BJ (cell line): ENCODE measurements around the gene LRG1. TPM values are rescaled to one million over a fixed set of nuclear protein-coding genes. Genes with fewer than 3 reads are reported as not detected.
"Not testable (repeated sequence)": the region's sequence is repeated elsewhere in the genome, so short reads cannot be mapped to it uniquely, and the experiment has no call there.

Source experiments
- CTCF ChIA-PET: fragments of 350-600 bp; formaldehyde crosslinking; extraction: SDS; loops from one replicate; lab custom pipeline; 2021; ENCODE audit warnings: antibody characterized with exemption, inconsistent platforms; lab: Yijun Ruan, JAX
- POLR2A ChIA-PET: fragments of 300-600 bp; sonication (Branson Sonifier 250); formaldehyde crosslinking; extraction: SDS; loops from one replicate; lab custom pipeline; 2021; ENCODE audit warnings: antibody characterized with exemption; lab: Charles Lee
- DNase-seq: peaks from one replicate; pipeline ENCODE4 v3.0.0-alpha.2; 2011; ENCODE audit warnings: low read depth
- H3K27me3 ChIP-seq: 2 replicates; pipeline ENCODE4 v1.6.0; 2011; ENCODE audit warnings: low read length; ENCODE audit not compliant: control insufficient read depth, insufficient read depth
- H3K36me3 ChIP-seq: 2 replicates; pipeline ENCODE4 v1.5.1; 2011; ENCODE audit warnings: low read length; ENCODE audit not compliant: control insufficient read depth, insufficient read depth
- H3K4me3 ChIP-seq: 2 replicates; pipeline ENCODE4 v1.5.1; 2011; ENCODE audit warnings: low read depth, mild to moderate bottlenecking, control low read depth, low read length
- polyA plus RNA-seq: library from polyadenylated mRNA; depleted of rRNA; stranded (reverse); fragments of >200 nt; gene quantifications from 2 replicates; pipeline ENCODE4 v1.2.3, GENCODE V29; 2011
- TF ChIP-seq, protein P1 (sequence below): IDR thresholded peaks from 2 replicates; pipeline ENCODE4 v1.5.1; 2011; ENCODE audit warnings: low read depth, mild to moderate bottlenecking, control low read depth, inconsistent platforms, low read length, moderate library complexity; ENCODE audit not compliant: insufficient read depth

The LRG1 gene
- polyA plus RNA-seq, 1 experiment: 0.02 TPM

DNA sequence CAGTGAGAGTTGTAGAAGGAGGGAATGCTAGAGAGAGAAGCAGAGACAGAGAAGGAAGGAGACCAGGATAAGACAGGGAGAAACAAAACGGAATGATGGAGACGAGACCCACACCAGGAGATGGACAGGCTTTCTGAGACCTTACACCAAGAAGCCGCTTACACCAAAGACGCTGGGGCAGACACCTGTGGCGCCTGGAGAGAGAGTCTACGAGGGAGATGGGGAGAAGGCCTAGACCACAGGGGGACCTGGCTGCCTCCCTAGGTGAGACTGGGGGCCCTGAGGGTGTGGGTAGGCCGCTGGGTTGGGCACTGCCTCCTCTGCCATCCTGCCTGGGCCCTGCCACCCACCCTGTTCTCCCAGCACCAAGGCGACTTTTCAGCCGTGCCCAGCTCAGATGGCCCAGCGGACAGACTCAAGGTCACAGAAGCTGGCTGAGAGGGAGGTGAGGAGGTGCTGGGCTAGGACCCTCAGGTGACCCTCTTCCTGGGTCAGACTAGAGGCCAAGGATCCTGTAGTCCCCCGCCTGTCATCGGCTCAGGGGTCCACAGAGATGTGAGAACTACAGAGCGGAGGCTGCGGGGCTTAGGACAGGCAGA, 9.8 kb downstream of the LRG1 start:
- ChIA-PET CTCF (no interaction called here), POLR2A (no interaction called here)
- DNase-seq: no peak
- H3K4me3 ChIP-seq: no peak overlapping the region
- no peaks in the 10 kb centered on the region for H3K36me3 ChIP-seq
- TF ChIP-seq, protein P1, sequence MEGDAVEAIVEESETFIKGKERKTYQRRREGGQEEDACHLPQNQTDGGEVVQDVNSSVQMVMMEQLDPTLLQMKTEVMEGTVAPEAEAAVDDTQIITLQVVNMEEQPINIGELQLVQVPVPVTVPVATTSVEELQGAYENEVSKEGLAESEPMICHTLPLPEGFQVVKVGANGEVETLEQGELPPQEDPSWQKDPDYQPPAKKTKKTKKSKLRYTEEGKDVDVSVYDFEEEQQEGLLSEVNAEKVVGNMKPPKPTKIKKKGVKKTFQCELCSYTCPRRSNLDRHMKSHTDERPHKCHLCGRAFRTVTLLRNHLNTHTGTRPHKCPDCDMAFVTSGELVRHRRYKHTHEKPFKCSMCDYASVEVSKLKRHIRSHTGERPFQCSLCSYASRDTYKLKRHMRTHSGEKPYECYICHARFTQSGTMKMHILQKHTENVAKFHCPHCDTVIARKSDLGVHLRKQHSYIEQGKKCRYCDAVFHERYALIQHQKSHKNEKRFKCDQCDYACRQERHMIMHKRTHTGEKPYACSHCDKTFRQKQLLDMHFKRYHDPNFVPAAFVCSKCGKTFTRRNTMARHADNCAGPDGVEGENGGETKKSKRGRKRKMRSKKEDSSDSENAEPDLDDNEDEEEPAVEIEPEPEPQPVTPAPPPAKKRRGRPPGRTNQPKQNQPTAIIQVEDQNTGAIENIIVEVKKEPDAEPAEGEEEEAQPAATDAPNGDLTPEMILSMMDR: no peak
- H3K27me3 ChIP-seq: peaks cover 6% of the 10 kb centered on the region

DNA sequence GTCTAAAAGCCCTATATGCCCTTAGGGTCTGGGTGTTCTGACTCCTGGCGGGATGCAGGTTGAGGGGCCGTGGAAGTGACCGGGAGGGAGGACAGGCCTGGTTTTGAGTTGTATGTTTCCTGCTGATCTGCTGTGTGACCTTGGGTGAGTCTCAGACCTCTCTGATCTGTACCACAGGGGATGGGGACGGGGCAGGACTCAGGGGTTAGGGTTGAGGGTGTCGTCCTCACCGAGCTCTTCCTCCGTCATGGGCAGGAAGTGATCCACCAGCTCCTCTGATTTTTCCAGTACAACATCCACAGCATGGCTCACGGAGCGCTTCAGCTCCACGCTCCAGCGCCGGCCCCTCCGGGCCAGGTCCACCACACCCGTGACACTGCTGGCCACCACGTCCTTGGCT, 11.0 kb downstream of the LRG1 start:
- Histone ChIP-seq H3K36me3 (no peaks in the 10 kb centered on the region), H3K4me3 (no peak overlapping the region), H3K27me3 (peaks cover 4% of the 10 kb centered on the region)
- TF ChIP-seq, protein P1: no peak
- ChIA-PET CTCF (interaction anchor here (0.7 to 0.8 kb wide), 2 partner anchors 19 to 104 kb away, joined by 3 read pairs; no protein-coding TSS in a partner anchor), POLR2A (no interaction called here)
- no peak for DNase-seq

DNA sequence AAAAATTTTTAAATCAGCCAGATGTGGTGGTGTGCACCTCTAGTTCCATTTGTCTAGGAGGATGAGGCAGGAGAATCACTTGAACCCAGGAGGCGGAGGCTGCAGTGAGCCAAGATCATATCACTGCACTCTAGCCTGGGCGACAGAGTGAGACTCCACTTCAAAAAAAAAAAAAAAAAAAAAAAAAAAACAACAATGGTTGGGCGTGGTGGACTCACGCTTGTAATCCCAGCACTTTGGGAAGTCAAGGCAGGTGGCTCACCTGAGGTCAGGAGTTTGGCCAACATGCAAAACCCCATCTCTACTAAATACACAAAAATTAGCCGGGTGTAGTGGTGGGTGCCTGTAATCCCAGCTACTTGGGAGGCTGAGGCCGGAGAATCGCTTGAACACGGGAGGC, 12.5 kb downstream of the LRG1 start:
- H3K27me3 ChIP-seq, H3K36me3 ChIP-seq, H3K4me3 ChIP-seq, CTCF ChIA-PET, DNase-seq, POLR2A ChIA-PET: not testable (repeated sequence)

DNA sequence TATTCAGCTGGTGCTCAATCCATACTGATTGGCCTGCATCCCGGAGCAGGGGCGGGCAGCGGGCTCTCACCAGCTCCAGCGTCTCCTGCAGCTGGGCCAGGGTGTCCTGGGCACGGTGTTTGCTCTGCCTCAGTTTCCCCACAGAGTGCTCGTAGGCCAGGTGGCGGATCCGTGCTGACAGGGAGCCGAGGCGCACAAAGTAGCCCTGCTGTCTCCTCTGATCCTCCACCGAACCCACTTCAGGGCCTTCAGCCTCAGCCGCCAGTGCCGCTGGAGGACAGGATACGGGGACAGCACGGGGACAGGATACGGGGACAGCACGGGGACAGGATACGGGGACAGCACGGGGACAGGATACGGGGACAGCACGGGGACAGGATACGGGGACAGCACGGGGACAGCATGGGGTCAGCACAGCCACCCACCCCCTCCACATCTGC, 14.3 kb downstream of the LRG1 start:
- Histone ChIP-seq H3K36me3 (no peaks in the 10 kb centered on the region), H3K4me3 (no peak overlapping the region), H3K27me3 (peaks cover 5% of the 10 kb centered on the region)
- ChIA-PET POLR2A (no interaction called here), CTCF (interaction anchor here (0.6 to 6.5 kb wide), 26 partner anchors 10 to 292 kb away, joined by 3 to 84 read pairs (median 3); partner anchors contain the start of genes CHAF1A, LRG1, PLIN5 and YJU2)
- TF ChIP-seq, protein P1: no peak
- DNase-seq: no peak

DNA sequence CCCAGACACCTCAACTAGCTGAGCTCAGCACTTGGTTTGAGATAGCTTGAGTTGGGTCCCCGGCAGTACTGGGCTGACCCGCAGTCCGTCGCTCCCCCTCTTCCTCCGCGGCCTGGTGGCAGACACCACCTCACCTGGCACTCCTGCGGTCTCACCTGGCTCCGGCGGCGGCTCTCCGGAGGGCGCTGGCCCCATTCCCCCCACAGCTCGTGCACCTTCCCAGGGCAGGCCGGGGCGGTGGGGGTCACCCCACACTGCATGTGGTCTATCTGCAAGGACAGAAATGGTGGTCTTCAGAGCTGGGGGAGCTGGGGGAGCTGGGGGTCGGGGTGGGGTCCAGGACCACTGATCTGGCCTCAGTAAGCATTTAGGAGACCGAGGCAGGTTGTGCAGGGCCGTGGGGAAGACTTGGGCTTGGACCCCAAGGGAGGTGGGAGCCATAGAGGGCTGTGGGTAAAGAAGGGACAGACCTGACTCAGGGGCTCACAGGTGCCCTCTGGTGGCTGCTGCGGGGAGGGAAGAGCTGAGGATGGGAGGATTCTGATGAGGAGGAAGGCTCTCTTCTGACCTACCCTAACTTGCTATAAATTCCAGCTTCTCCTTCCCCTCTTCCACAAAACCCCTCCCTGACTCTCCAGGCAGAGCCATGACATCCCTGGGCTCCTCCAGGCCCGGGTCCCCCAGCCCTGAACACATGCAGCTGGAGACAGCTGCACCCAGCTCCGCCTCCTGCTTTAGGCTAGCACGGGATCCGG, 14.9 kb downstream of the LRG1 start:
- ChIA-PET POLR2A (no interaction called here), CTCF (interaction anchor here (0.6 to 6.5 kb wide), 28 partner anchors 10 to 292 kb away, joined by 3 to 84 read pairs (median 3); partner anchors contain the start of genes CHAF1A, LRG1, PLIN5 and YJU2)
- H3K4me3 ChIP-seq: no peak overlapping the region
- no peak for DNase-seq
- no peaks in the 10 kb centered on the region for H3K36me3 ChIP-seq
- H3K27me3 ChIP-seq: peaks cover 5% of the 10 kb centered on the region
- TF ChIP-seq, protein P1: peak; percentile 89
